H9 (cell line): ENCODE results near the gene MTHFD1. TPM values are rescaled to one million over a fixed set of nuclear protein-coding genes. Genes with fewer than 3 reads are reported as not detected.

ENCODE experiments used
- DNase-seq: peaks from one replicate; pipeline ENCODE4 v3.0.0-alpha.2; 2017
- H2AFZ ChIP-seq: one replicate; pipeline ENCODE4 v1.6.1; 2013; ENCODE audit warnings: mild to moderate bottlenecking, low read length, control low read depth, moderate library complexity
- H2AK5ac ChIP-seq: 2 replicates; pipeline ENCODE4 v1.6.1; 2013; ENCODE audit warnings: low read length, control low read depth, mixed read lengths; ENCODE audit not compliant: insufficient read length
- H2BK120ac ChIP-seq: one replicate; pipeline ENCODE4 v1.6.1; 2013; ENCODE audit warnings: low read depth, mild to moderate bottlenecking, low read length, control low read depth, inconsistent platforms; ENCODE audit not compliant: poor library complexity, severe bottlenecking
- H2BK12ac ChIP-seq: 2 replicates; pipeline ENCODE4 v1.6.1; 2013; ENCODE audit warnings: low read length, control low read depth, mixed read lengths, low read depth; ENCODE audit not compliant: insufficient read length
- H2BK15ac ChIP-seq: 2 replicates; pipeline ENCODE4 v1.6.1; 2013; ENCODE audit warnings: low read depth, low read length, control low read depth
- H2BK20ac ChIP-seq: one replicate; pipeline ENCODE4 v1.6.1; 2013; ENCODE audit warnings: low read depth, mild to moderate bottlenecking, low read length, control low read depth, inconsistent platforms; ENCODE audit not compliant: poor library complexity, severe bottlenecking
- H2BK5ac ChIP-seq: 2 replicates; pipeline ENCODE4 v1.6.1; 2013; ENCODE audit warnings: low read length, control low read depth, mixed read lengths; ENCODE audit not compliant: insufficient read length
- H3K14ac ChIP-seq: 2 replicates; pipeline ENCODE4 v1.6.1; 2013; ENCODE audit warnings: low read length, control low read depth; ENCODE audit not compliant: insufficient read depth
- H3K18ac ChIP-seq: 2 replicates; pipeline ENCODE4 v1.6.1; 2013; ENCODE audit warnings: low read depth, mild to moderate bottlenecking, mixed read lengths, low read length, control low read depth; ENCODE audit not compliant: insufficient read length
- H3K23ac ChIP-seq: 2 replicates; pipeline ENCODE4 v1.6.1; 2013; ENCODE audit warnings: low read length, control low read depth, mixed read lengths, low read depth; ENCODE audit not compliant: insufficient read length
- H3K23me2 ChIP-seq: 2 replicates; pipeline ENCODE4 v1.6.1; 2013; ENCODE audit warnings: low read depth, mild to moderate bottlenecking, mixed read lengths, low read length, control low read depth; ENCODE audit not compliant: insufficient read length, poor library complexity, severe bottlenecking
- H3K27ac ChIP-seq: 2 replicates; pipeline ENCODE4 v1.5.1; 2013; ENCODE audit warnings: low read length, control low read depth, mixed read lengths, low read depth; ENCODE audit not compliant: insufficient read length
- H3K27me3 ChIP-seq: 2 replicates; pipeline ENCODE4 v1.6.1; 2013; ENCODE audit warnings: low read length, control low read depth, inconsistent platforms; ENCODE audit not compliant: insufficient read depth
- H3K4ac ChIP-seq: 2 replicates; pipeline ENCODE4 v1.6.1; 2013; ENCODE audit warnings: low read depth, mild to moderate bottlenecking, control low read depth, inconsistent platforms, low read length, moderate library complexity
- H3K4me1 ChIP-seq: 2 replicates; pipeline ENCODE4 v1.6.1; 2013; ENCODE audit warnings: low read length, control low read depth, inconsistent platforms; ENCODE audit not compliant: insufficient read depth
- H3K4me2 ChIP-seq: 2 replicates; pipeline ENCODE4 v1.6.1; 2013; ENCODE audit warnings: low read length, control low read depth, mixed read lengths; ENCODE audit not compliant: insufficient read length, insufficient read depth
- H3K56ac ChIP-seq: 2 replicates; pipeline ENCODE4 v1.6.1; 2013; ENCODE audit warnings: low read depth, mild to moderate bottlenecking, mixed read lengths, low read length, control low read depth; ENCODE audit not compliant: insufficient read length
- H3K79me1 ChIP-seq: 2 replicates; pipeline ENCODE4 v1.6.1; 2013; ENCODE audit warnings: low read depth, mild to moderate bottlenecking, moderate library complexity, low read length, control low read depth, inconsistent platforms; ENCODE audit not compliant: insufficient read depth, poor library complexity, severe bottlenecking
- H3K79me2 ChIP-seq: 2 replicates; pipeline ENCODE4 v1.6.1; 2013; ENCODE audit warnings: low read length, control low read depth, inconsistent platforms; ENCODE audit not compliant: insufficient read depth
- H3K9ac ChIP-seq: 2 replicates; pipeline ENCODE4 v1.6.1; 2013; ENCODE audit warnings: low read length, control low read depth, mixed read lengths; ENCODE audit not compliant: insufficient read length; ENCODE audit errors: extremely low read depth
- H3K9me3 ChIP-seq: one replicate; pipeline ENCODE4 v1.6.1; 2013; ENCODE audit warnings: low read depth, low read length, inconsistent platforms; ENCODE audit not compliant: control insufficient read depth
- H3T11ph ChIP-seq: one replicate; pipeline ENCODE4 v1.6.1; 2013; ENCODE audit warnings: mild to moderate bottlenecking, low read length, control low read depth, inconsistent platforms
- H4K20me1 ChIP-seq: one replicate; pipeline ENCODE4 v1.6.1; 2013; ENCODE audit not compliant: control insufficient read depth, insufficient read length, insufficient read depth
- H4K5ac ChIP-seq: 2 replicates; pipeline ENCODE4 v1.6.1; 2013; ENCODE audit warnings: low read depth, mild to moderate bottlenecking, mixed read lengths, low read length, control low read depth; ENCODE audit not compliant: insufficient read length
- H4K8ac ChIP-seq: replicated peaks from 2 replicates; pipeline ENCODE4 v1.6.1; 2013; ENCODE audit warnings: low read length, control low read depth, mixed read lengths, low read depth; ENCODE audit not compliant: insufficient read length
- H4K91ac ChIP-seq: 2 replicates; pipeline ENCODE4 v1.6.1; 2013; ENCODE audit warnings: low read depth, mild to moderate bottlenecking, moderate library complexity, mixed read lengths, low read length, control low read depth; ENCODE audit not compliant: insufficient read length
- H3K27ac Mint-ChIP-seq, 3 experiments: 2 replicates in 2 of 3; 3 replicates in 1 of 3; pipeline ENCODE4 v1.8.0; 2020 to 2021; ENCODE audit warnings: mixed read lengths in 3 of 3, mild to moderate bottlenecking in 1 of 3, moderate library complexity in 1 of 3
- H3K27me3 Mint-ChIP-seq: 2 replicates; pipeline ENCODE4 v1.8.0; 2021; ENCODE audit warnings: low read depth, mild to moderate bottlenecking, moderate library complexity, mixed read lengths
- H3K36me3 Mint-ChIP-seq, 3 experiments: 2 replicates in 2 of 3; 3 replicates in 1 of 3; pipeline ENCODE4 v1.8.0; 2020 to 2021; ENCODE audit warnings: low read depth in 3 of 3, mixed read lengths in 3 of 3; ENCODE audit not compliant: insufficient read depth in 1 of 3
- H3K4me1 Mint-ChIP-seq, 2 experiments: 2 replicates each; pipeline ENCODE4 v1.8.0; 2020; ENCODE audit warnings: mixed read lengths in 2 of 2
- H3K4me3 Mint-ChIP-seq, 2 experiments: 2 replicates in 1 of 2; 3 replicates in 1 of 2; pipeline ENCODE4 v1.8.0; 2020 to 2021; ENCODE audit warnings: mild to moderate bottlenecking in 2 of 2, mixed read lengths in 2 of 2, moderate library complexity in 1 of 2
- H3K9me3 Mint-ChIP-seq, 2 experiments: 2 replicates in 1 of 2; 3 replicates in 1 of 2; pipeline ENCODE4 v1.8.0; 2020; ENCODE audit warnings: mild to moderate bottlenecking in 2 of 2, mixed read lengths in 2 of 2, moderate library complexity in 1 of 2
- CTCF ChIP-seq: fragments of 200-600 bp; sonication (generic); conservative IDR thresholded peaks from 3 replicates; pipeline ENCODE4 v1.8.0; 2021; ENCODE audit warnings: antibody characterized with exemption, mild to moderate bottlenecking
- total RNA-seq: library from RNA; stranded (reverse); gene quantifications from 2 replicates; pipeline ENCODE4 v1.2.1, GENCODE V29; 2021

The MTHFD1 gene
- total RNA-seq, 1 experiment from 2014 or later, result 203 TPM

- H3K14ac ChIP-seq, result no peak overlapping the region
- H3K27me3 ChIP-seq, result no peaks in the 10 kb centered on the region
- H3K18ac ChIP-seq, result no peak overlapping the region
- TF ChIP-seq CTCF, result no peak
- H4K20me1 ChIP-seq, result no peaks in the 10 kb centered on the region
- Mint-ChIP-seq H3K4me3 (no peak overlapping the region), H3K9me3 (no peaks in the 10 kb centered on the region), H3K27ac (no peak overlapping the region), H3K27me3 (no peaks in the 10 kb centered on the region), H3K4me1 (0 out of 4 replicates have a peak, but pooled peaks cover 0 to 3% of the 10 kb centered on the region in 2 experiments), H3K36me3 (peaks cover 4 to 20% (median 14%) of the 10 kb centered on the region in 3 experiments; a peak in 5 of 7 replicates)
- no peaks in the 10 kb centered on the region for H3K4me1 ChIP-seq
- H3K56ac ChIP-seq, result no peak overlapping the region
- H3K27ac ChIP-seq, result no peak overlapping the region
- no peak overlapping the region for H3K9ac ChIP-seq
- no peak overlapping the region for H2AK5ac ChIP-seq
- no peak overlapping the region for H2BK12ac ChIP-seq
- no peak overlapping the region for H2BK5ac ChIP-seq
- no peak overlapping the region for H2BK15ac ChIP-seq
- no peak overlapping the region for H4K91ac ChIP-seq
- H4K8ac ChIP-seq, result no peak overlapping the region
- DNase-seq, result no peak
- H4K5ac ChIP-seq, result no peak overlapping the region
- H3K4me2 ChIP-seq, result no peak overlapping the region
- peaks cover 6% of the 10 kb centered on the region for H3K79me1 ChIP-seq
- no peak overlapping the region for H3T11ph ChIP-seq
- no peak overlapping the region for H2BK20ac ChIP-seq
- H2BK120ac ChIP-seq, result no peak overlapping the region
- H2AFZ ChIP-seq, result no peak overlapping the region
- H3K4ac ChIP-seq, result no peak overlapping the region
- no peak overlapping the region for H3K23ac ChIP-seq
- no peaks in the 10 kb centered on the region for H3K79me2 ChIP-seq
- no peaks in the 10 kb centered on the region for H3K9me3 ChIP-seq
- no peaks in the 10 kb centered on the region for H3K23me2 ChIP-seq
These were observed 107.1 kb downstream of the MTHFD1 start for GRCh38 chr14:64495252-64495651.
